Neutrophil (primary cell): ENCODE data around the gene LIMS2.

Source experiments
- H3K27ac ChIP-seq: fragments of 200-600 bp; sonication (generic); 2 replicates; pipeline ENCODE4 v1.5.1; 2016; ENCODE audit warnings: mild to moderate bottlenecking, moderate library complexity
- H3K27me3 ChIP-seq: fragments of 200-600 bp; sonication (generic); 2 replicates; pipeline ENCODE4 v1.6.0; 2016; ENCODE audit warnings: mild to moderate bottlenecking
- H3K36me3 ChIP-seq: fragments of 200-600 bp; sonication (generic); 2 replicates; pipeline ENCODE4 v1.5.1; 2017
- H3K4me1 ChIP-seq, 2 experiments: fragments of 200-600 bp in 1 of 2; sonication (generic) in 1 of 2; 1 replicate in 1 of 2; 2 replicates in 1 of 2; pipeline versions ENCODE4 v1.5.1 to v1.6.1; 2013 to 2016; ENCODE audit warnings: low read depth in 1 of 2, low read length in 1 of 2, mild to moderate bottlenecking in 1 of 2, moderate library complexity in 1 of 2; ENCODE audit not compliant: control insufficient read depth in 1 of 2, insufficient read depth in 1 of 2
- H3K4me3 ChIP-seq, 2 experiments: fragments of 200-600 bp in 1 of 2; sonication (generic) in 1 of 2; 1 replicate in 1 of 2; 2 replicates in 1 of 2; pipeline ENCODE4 v1.5.1; 2013 to 2016; ENCODE audit warnings: low read depth in 1 of 2, low read length in 1 of 2, mild to moderate bottlenecking in 1 of 2, moderate library complexity in 1 of 2
- H3K9me3 ChIP-seq: fragments of 200-600 bp; sonication (generic); 2 replicates; pipeline ENCODE4 v1.5.1; 2016
- TF ChIP-seq, protein P1 (sequence below): fragments of 200-600 bp; sonication (generic); IDR thresholded peaks from 2 replicates; pipeline ENCODE4 v1.5.1; 2016; ENCODE audit warnings: antibody characterized with exemption

The LIMS2 gene

DNA sequence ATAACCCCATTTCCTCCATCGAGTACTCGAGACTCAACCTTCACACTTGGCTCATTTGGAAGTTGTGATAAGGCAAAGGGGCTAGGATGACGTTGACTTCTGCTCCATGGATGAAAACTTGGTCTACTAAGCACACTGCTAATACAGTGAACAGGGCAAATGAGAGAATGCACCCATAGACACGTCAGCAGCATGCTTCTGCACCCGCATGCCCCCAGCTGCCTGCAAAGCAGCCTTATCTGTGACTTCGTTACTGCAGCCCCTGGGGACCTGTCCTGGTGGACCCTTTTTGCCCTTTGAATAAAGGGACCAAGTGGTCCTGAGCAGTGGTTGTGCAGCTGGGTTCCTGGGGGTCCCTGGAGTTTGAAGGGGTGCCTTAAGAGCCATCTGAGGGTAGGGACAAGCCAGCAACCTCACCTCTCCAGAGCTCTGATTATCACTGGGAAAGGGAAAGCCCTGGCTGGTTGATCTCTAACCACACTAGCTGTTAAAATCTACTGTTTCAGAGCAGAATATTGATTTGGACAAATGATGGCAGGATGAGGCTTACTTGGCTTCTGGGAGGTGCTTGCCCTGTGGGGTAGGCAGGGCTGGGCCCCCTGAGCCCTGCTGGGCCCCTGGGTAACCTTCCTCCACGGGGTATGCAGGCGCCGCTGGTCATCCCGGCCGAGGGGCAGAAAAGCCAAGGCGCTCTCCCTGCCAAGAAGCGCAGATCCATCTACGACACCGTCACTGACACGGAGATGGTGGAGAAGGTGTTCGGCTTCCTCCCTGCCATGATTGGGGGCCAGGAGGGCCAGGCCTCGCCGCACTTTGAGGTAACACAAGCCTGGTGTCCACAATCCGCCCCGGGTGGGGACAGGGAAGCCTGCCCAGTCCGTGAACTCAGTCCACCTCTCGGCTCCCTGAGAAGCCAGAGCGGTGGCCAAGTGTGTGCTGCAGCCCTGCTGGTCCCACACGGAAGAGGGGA, 67.0 kb downstream of the LIMS2 start:
- no peaks in the 10 kb centered on the region for H3K4me1 ChIP-seq
- no peaks in the 10 kb centered on the region for H3K9me3 ChIP-seq
- TF ChIP-seq, protein P1, sequence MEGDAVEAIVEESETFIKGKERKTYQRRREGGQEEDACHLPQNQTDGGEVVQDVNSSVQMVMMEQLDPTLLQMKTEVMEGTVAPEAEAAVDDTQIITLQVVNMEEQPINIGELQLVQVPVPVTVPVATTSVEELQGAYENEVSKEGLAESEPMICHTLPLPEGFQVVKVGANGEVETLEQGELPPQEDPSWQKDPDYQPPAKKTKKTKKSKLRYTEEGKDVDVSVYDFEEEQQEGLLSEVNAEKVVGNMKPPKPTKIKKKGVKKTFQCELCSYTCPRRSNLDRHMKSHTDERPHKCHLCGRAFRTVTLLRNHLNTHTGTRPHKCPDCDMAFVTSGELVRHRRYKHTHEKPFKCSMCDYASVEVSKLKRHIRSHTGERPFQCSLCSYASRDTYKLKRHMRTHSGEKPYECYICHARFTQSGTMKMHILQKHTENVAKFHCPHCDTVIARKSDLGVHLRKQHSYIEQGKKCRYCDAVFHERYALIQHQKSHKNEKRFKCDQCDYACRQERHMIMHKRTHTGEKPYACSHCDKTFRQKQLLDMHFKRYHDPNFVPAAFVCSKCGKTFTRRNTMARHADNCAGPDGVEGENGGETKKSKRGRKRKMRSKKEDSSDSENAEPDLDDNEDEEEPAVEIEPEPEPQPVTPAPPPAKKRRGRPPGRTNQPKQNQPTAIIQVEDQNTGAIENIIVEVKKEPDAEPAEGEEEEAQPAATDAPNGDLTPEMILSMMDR, result no peak
- H3K36me3 ChIP-seq, result peaks cover 22% of the 10 kb centered on the region
- H3K27ac ChIP-seq, result no peak overlapping the region
- H3K27me3 ChIP-seq, result no peaks in the 10 kb centered on the region
- H3K4me3 ChIP-seq, result no peak overlapping the region

DNA sequence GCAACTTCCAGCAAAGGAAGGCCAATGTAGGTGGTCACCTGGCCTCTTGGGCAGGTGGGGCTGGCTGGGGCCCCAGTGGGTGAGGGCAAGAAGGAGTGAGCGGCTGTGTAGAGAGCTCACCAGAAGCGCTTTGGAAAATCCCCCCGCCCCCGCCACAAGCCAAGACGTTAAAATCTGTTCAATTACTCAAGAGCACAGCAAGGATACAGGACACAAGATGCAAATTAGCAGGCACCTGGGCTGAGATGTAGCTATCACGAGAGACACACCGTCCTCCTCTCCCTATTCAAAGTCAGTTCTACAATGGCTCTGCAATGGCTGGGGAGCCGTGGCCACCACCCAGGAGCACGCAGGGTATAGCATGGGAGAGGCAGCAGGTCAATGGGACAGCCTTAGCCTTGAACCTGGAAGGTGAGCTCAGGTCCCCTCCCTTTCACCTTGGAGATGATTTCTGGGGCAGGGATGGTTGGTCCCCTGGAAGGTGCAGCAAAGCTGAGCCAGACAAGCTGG, 67.9 kb downstream of the LIMS2 start:
- Histone ChIP-seq H3K4me1 (no peaks in the 10 kb centered on the region), H3K36me3 (peaks cover 22% of the 10 kb centered on the region), H3K27ac (no peak overlapping the region), H3K9me3 (no peaks in the 10 kb centered on the region), H3K4me3 (no peak overlapping the region), H3K27me3 (no peaks in the 10 kb centered on the region)
- TF ChIP-seq, protein P1, result no peak

DNA sequence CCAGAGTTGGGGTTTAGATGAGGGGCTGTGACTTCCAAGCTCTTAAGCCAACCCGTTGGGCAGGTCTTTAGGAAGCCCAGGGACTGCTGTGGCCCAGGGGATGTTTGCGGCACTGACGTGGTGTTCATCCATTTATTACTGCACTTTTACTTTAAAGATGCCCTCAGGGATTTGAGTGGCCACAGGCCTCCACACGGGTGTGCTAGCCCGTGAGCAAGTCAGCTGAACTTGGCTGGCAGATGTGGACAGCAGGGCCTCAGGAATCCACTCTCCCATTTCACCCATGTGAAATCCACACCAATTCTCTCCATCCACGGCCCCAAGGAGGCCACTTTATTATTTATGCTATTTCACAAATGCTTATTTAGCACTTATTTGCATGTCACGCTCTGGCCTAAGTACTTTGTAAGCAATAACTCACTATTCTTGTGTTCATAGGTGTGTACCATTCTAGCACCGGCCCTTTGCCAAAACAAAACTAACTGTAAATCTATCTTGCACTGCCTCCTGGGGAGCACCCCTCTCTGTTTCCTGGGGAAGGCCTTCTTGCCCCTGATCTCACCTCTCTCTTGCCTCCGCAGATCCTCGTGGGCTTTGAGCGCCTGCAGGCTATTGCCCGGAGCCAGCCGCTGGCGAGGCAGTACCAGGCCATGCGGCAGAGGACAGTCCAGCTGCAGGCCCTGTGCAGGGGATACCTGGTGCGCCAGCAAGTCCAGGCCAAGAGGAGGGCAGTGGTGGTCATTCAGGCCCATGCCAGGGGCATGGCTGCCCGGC, 68.5 kb downstream of the LIMS2 start:
- Histone ChIP-seq H3K9me3 (no peaks in the 10 kb centered on the region), H3K27ac (no peak overlapping the region), H3K4me1 (no peaks in the 10 kb centered on the region), H3K4me3 (no peak overlapping the region), H3K36me3 (peaks cover 22% of the 10 kb centered on the region), H3K27me3 (no peaks in the 10 kb centered on the region)
- TF ChIP-seq, protein P1, result no peak

DNA sequence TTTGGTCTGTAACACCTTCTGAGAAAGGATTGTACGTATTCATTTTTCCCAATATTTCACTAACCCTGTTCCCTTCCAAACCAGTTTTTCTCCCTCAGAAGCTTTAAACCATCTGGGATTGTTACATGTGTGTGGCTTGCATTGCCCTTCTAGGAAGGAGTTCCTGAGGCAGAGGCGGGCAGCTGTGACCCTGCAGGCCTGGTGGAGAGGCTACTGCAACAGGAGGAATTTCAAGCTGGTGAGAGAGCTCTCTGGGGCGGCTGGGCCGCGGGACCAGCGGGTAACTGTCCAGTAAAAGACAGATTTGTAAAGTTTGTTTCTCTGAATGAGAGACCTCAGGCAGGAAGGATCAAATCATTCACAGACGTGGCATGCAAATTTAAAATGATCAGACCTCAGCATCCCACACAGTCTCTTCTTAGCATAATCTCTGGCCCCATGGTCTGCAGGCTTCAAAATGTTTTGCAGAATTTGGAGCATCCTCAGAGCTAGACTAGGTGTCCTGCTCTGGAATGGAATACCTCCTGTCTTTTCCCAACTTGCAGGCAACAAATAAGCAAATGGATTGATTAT, 69.6 kb downstream of the LIMS2 start:
- Histone ChIP-seq H3K9me3 (no peaks in the 10 kb centered on the region), H3K27ac (no peak overlapping the region), H3K4me3 (no peak overlapping the region), H3K36me3 (peaks cover 22% of the 10 kb centered on the region), H3K4me1 (no peaks in the 10 kb centered on the region), H3K27me3 (no peaks in the 10 kb centered on the region)
- TF ChIP-seq, protein P1, result no peak

DNA sequence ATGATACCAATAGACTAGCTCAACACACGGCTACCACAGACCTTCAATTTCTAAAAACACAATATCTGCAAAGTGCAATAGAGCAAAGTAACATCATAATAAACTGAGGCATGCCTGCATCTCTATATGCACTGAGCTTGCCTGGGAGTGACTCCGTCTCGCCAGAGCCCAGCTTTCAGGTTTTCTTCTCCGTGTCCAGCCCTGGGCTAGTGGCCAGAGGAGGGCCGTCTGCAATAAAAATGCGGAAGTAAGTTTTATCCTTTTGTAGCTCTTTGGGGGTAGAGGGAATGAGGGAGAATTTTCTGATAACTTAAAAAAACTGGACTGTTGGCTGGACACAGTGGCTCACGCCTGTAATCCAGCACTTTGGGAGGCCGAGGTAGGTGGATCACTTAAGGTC, 70.3 kb downstream of the LIMS2 start:
- Histone ChIP-seq H3K4me1 (no peaks in the 10 kb centered on the region), H3K27me3 (no peaks in the 10 kb centered on the region), H3K9me3 (no peaks in the 10 kb centered on the region), H3K27ac (no peak overlapping the region), H3K4me3 (no peak overlapping the region), H3K36me3 (peaks cover 17% of the 10 kb centered on the region)
- TF ChIP-seq, protein P1, result no peak
